Measurements from ENCODE around the gene DDX23.
A peak's percentile ranks its signal among the peaks of the same experiment; 100 is the strongest.
"Not testable (repeated sequence)": the region's sequence is repeated elsewhere in the genome, so short reads cannot be mapped to it uniquely, and the experiment has no call there.

The DDX23 gene

GRCh38 chr12:48861111-48861510 lies 9.1 kb upstream of the DDX23 start:
- DNase-seq, result no peak

- DNase-seq, result not testable (repeated sequence)
These were observed 8.3 kb upstream of the DDX23 start for GRCh38 chr12:48860236-48860635.

DNA sequence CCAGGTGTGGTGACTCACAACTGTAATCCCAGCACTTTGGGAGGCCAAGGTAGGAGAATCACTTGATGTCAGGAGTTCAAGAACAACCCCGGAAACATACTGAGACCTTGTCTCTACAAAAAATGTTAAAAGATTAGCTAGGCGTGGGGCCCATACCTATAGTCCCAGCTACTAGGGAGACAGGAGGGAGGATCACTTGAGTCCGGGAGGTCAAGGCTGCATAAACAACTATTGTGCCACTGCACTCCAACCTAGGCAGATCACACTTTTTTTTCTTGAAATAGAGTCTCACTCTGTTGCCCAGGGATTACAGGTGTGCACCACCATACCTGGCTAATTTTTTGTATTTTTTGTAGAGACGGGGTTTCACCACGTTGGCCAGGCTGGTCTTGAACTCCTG lies 7.6 kb upstream of the DDX23 start:
- no peak for DNase-seq

GRCh38 chr12:48858043-48858442 lies 6.1 kb upstream of the DDX23 start:
- DNase-seq, result no peak

GRCh38 chr12:48857278-48857994 lies 5.5 kb upstream of the DDX23 start:
- DNase-seq, result no peak

- DNase-seq, result no peak
These were observed 4.4 kb upstream of the DDX23 start for GRCh38 chr12:48856379-48856778.

GRCh38 chr12:48854932-48855331 lies 3.0 kb upstream of the DDX23 start:
- DNase-seq, result not testable (repeated sequence)

DNA sequence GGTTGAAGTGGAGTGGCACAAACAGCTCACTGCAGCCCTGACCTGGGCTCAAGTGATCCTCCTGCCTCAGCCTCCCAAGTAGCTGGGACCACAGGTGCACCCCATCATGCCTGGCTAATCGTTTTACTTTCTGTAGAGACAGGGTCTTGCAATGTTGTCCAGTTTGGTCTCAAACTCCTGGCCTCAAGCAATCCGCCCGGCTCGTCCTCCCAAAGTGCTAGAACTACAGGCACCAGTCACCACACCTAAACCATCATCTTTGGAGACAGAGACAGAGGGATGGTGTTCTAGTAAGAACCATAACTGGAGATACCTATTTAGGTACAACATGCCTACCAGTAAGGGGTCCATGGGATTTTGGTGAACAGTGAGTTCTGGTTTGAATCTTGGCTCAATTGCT lies 2.5 kb upstream of the DDX23 start:
- DNase-seq, result no peak

DNA sequence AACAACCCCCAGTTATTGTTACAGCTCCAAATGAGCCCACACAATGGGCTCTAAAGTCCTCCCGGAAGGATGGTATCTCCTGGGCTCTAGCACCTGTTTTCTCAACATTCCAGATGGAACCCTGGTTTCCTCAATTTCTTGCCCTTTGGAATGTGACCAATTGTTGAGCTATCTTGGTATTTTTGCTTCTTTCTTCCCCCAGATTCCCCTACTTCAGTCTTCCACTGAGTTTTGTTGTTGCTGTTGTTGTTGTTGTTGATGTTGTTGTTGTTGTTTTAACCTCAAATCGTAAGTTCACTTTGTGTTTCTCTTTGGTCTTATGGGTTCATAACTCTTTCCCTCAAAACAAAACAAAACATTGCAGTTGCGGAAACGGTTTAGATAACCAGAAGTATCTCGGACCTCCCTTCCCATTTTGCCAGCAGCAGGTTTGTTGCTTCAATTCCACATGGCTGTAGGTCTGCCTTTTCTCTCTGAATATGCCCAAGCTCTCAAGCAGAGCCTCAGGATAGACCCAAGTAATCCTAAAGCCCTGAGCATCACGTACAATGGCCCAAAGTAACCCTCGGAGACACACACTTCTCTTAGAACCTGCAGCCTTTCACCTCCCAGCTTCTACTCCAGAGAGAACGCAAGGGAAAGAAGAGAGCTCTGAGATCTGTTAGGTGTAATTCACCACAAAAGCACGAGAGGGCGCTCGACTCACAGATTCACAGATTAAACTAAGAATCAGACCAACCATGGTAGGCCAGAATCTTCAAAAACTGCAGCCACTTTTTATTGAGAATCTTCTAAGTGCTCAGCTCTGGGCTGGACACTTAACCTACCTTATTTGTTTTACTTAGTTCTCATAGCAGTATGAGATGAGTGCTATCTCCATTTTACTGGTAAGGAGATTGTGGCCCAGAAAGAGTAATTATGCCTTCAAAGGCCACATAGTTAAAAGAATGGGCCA lies 1.0 kb upstream of the DDX23 start:
- peak; percentile 81 to 83 for DNase-seq

- DNase-seq, result not testable (repeated sequence)
These were observed 9.9 kb downstream of the DDX23 start for GRCh38 chr12:48842021-48842420.

GRCh38 chr12:48838048-48838447 lies 13.9 kb downstream of the DDX23 start:
- no peak for DNase-seq

DNA sequence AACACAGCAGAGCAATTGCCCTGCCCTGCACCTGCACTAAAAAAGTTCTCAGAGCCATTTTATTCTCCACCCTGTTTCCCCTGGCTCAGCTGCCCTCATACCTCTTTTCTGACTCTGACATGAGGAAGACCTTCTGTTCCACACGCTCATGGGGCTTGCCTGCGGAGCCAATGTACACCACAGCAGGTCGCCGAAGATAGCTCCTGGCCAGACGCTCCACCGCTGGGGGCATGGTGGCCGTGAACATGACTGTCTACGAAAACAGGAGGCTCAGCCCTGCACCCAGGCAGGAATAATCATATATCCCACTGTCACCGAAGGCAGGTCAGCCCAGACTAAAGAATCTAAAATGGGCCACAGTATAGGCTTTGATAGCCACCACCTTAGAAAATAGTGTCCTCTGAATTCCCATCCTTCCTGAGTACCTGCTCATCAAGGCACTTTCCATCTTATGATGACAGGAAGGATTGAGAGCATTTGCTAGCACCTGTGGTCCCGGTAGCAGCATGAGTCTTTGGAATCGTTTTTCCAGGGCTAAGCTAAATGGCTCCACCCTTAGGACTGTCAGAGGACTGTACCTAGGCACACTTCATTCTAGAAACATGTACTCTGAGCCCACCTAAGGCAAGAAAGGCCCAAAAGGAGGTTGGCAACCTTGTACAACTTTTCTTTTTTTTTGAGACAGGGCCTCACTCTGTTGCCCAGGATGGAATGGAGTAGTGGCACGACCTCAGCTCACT lies 19.5 kb downstream of the DDX23 start:
- no peak for DNase-seq

GRCh38 chr12:48831257-48831656 lies 20.7 kb downstream of the DDX23 start:
- no peak for DNase-seq

DNA sequence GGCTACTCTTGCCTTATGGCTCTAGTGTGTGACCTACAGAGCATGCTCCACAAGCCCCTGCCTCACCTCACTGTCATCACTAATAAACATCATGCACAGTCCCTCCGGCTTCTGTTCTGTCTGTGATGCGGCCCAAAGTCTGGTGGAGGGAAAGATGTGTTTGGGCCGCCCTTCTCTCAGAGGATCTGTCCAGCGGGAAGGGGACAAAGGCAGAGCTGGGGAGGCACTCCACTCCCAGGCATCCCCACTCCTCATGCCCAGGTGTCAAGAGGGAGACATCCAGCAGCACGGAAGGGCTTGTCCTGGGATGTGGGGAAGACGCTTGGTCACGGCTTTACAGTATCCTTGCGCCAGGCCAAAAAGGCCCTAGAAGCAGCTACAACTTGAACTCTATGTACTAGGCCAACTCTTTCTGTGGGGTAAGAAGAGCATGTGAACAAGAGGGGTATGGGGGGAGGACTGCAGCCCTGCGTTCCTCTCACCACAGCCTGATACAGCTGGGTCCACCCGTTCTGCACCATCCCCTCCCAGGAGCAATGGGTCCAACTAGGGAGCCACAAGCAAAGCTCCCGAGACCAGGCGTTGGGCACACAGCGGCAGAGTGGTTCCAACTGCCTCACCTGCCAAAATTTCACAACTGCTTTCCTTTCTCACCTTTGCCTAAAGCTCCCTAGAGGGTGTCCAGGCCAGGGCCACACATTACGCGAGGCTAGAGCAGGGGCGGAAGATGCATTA lies 23.0 kb downstream of the DDX23 start:
- DNase-seq, result no peak

GRCh38 chr12:48828293-48828692 lies 23.7 kb downstream of the DDX23 start:
- no peak for DNase-seq

DNA sequence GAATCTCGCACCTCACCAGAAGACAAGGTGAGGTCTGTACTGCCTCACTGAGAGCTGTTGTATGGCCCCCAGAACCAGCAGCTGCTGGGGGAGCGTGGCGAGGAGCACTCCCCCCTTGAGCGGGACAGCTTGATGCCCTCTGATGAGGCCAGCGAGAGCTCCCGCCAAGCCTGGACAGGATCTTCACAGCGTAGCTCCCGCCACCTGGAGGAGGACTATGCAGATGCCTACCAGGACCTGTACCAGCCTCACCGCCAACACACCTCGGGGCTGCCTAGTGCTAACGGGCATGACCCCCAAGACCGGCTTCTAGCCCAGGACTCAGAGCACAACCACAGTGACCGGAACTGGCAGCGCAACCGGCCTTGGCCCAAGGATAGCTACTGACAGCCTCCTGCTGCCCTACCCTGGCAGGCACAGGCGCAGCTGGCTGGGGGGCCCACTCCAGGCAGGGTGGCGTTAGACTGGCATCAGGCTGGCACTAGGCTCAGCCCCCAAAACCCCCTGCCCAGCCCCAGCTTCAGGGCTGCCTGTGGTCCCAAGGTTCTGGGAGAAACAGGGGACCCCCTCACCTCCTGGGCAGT lies 24.4 kb downstream of the DDX23 start:
- no peak for DNase-seq

DNA sequence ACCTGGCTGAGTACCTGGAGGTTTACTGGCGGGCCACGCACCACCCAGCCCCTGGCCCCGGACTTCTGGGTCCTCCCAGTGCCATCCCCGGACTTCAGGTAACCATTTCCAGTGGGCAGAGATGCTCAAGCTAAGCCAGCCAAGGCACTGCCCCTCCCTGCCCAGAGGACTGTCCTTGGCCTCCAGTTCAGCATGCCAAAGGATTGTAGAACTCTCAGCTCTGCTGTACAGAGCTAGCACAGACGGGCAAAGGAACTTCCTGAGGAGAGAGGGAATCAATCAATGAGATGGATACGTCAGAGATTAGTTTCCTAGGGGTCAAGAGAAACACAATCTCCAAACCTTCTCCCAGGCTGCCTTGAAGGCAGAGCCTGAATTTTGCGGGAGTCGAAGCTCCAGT lies 24.9 kb downstream of the DDX23 start:
- DNase-seq, result no peak

- DNase-seq, result no peak
These were observed 25.6 kb downstream of the DDX23 start for GRCh38 chr12:48826209-48826855.

- DNase-seq, result no peak
These were observed 27.1 kb downstream of the DDX23 start for GRCh38 chr12:48824905-48825304.

GRCh38 chr12:48824112-48824511 lies 27.9 kb downstream of the DDX23 start:
- DNase-seq, result no peak

DNA sequence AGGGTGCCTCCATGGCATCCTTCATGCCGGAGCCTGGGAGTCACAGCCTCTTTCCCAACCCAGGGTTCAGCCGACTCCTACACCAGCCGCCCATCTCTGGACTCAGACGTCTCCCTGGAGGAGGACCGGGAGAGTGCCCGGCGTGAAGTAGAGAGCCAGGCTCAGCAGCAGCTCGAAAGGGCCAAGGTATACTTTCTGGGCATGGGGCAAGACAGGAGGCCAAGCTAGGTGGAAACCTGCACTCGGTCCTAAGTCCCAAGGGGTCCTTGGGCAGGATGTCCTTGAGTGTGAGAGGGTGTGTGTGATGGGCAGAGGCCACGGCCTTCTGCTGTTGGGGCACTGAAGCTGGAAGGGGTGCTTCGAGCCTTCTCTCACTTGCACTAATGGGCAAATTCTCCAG lies 28.7 kb downstream of the DDX23 start:
- DNase-seq, result no peak

DNA sequence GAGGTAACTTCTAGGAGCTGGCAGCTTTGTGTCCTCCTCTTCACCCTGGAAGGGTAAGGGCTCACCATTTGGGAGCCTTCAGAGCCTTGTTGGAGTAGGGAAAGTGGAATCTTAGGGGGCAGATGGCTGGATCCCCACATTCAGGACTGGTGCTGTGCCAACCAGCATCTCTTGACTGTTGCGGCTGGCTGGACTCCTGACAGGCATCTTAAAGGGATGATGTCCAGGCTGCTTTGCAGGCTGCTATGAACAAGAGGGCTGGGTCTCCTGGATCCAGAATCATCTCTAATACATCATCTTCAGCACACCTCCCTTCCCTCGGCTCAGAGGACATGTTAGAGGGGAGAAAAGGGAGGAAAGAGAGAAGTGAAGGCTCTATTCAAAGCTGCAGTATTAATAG lies 29.3 kb downstream of the DDX23 start:
- DNase-seq, result no peak
